ENCODE measurements around the gene RBAK.
"Not testable (repeated sequence)": the region's sequence is repeated elsewhere in the genome, so short reads cannot be mapped to it uniquely, and the experiment has no call there.

RBAK gene

DNA sequence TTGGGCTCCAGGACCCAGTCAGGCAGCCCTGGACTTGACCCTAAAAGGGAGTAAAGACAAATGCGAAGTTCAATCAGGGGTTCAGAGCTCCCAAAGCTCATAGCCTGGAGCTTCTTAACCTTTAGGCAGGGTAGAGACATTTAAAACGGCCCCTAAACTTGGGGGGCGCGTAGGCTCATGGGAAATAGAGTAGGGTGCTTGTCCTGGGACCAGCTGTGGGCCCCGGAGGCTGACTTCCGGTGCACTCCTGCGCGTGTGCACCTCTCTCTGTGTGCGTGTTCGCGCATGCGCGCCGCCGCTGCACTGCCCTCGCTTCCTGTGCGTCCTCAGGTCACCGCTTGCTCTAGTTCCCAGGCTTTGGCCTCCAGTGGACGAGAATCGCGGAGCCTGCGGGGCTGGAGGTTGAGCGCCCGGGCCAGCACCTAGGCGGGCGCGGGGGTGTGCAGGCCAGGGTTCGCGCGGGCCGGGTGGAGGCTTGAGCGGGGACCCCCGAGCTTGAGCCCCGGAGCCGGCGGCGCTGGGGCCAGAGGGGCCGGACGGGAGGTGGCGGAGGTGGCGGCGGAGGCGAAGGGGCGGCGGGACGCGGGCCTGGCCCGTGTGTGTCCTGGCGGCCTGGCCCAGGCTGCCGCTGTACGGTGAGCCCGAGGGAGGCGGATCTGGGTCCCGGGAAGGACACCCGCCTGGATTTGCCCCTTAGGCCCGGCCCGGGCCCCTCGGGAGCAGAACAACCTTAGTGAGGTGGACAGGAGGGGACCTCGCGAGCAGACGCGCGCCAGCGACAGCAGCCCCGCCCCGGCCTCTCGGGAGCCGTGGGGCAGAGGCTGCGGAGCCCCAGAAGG is at the start of gene RBAK:
Gene RBAK (plus strand): TSS at position 303 of the 839 bp plus-strand sequence. CDS start 2,217 bp downstream, outside the sequence.
- DNase-seq, result peak; percentile 89

DNA sequence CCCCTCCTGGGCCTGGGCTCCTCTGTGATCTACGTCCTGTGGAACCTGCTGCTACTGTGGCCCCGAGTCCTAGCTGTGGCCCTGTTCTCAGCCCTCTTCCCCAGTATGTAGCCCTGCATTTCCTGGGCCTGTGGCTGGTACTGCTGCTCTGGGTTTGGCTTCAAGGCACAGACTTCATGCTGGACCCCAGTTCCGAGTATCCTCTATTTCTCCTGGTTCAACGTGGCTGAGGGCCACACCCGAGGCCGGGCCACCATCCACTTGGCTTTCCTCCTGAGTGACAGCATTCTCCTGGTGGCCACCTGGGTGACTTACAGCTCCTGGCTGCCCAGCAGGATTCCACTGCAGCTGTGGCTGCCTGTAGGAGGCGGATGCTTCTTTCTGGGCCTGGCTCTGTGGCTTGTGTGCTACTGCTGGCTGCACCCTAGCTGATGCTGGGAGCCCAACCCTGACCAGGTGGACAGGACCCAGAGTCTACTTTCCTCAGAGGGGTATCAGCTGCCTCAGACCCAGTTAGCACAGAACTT is 48.9 kb upstream of the RBAK start:
- no peak for DNase-seq

DNA sequence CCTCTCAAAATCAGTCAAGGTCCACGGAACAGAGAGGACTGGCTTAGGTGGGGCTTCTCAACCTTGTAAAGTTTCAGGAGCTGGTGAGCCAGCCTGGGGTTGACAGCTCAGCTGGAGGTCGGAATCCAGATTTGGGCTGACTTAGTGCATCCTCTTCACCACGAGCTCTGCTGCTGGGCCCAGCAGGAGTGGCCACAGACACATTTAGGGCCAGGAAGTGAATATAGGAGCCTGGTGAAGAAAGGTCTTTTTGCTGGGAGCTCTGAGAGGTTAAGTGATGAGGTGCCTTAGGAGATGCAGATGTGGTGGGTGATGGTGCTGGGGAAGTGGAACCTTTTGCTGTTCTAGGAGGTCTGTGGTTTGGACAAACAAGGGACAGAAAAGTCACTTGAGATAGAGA is 47.4 kb upstream of the RBAK start:
- no peak for DNase-seq

DNA sequence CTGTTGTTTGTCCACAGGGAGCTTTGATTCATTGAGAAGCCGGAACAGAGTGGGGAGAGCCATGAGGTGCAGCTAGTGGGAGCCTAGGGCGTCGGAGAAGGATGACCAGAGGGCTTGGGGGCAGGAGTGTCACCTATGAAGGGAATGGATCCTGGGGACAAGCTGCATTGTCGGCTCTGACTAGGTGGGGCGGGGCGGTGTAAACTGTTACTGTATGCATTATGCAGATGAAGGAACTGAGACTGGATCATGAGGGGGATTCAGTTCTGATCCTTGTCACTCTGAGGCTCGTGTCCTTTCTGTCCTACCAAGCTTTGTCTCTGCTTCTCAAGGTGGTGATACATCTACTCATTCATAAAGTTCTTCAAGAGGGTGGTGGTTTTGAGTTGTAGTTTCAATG is 46.8 kb upstream of the RBAK start:
- no peak for DNase-seq

DNA sequence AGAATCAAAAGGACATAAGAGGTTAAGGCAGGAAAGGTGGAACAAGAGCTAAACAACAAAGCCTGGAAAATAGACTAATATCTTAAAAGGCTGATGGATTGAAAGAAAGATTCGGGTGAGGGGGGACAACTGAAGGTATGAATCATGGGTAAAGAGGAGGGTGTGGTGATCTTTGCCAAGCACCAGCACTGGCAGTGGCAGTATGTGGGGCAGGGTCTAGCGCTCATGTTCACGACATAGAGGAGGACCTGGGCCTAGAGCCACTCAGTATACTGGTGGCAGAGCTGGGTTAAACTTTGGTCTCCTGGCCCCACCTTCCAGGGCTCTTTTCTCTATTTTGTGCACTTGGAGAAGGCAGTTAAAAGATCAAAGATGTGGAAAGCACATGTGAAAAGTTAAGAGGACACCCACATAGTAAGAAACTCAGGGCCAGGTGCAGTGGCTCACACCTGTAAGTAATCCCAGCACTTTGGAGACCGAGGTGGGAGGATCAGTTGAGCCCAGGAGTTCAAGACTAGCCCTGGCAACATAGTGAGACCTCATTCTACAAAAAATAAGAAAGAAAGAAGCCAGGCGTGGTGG is 46.2 kb upstream of the RBAK start:
- no peak for DNase-seq

DNA sequence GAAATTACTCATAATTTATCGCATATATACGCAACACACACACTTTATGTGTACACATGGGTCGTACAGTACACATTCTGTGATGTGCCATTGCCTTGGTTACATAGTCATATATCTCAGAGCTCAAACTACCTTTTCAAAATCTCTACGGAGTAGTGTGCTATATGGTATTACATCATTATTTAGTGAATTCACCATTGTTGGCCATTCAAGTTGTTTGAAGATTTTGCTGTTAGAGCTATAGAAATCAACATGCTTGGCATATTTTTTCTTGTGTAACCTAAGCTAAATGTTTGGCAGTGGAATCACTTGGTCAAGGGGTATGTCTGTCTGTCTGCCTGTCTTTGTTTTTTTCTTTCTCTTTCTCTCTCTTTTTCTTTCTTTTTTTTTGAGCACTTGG is 44.7 kb upstream of the RBAK start:
- DNase-seq, result no peak

DNA sequence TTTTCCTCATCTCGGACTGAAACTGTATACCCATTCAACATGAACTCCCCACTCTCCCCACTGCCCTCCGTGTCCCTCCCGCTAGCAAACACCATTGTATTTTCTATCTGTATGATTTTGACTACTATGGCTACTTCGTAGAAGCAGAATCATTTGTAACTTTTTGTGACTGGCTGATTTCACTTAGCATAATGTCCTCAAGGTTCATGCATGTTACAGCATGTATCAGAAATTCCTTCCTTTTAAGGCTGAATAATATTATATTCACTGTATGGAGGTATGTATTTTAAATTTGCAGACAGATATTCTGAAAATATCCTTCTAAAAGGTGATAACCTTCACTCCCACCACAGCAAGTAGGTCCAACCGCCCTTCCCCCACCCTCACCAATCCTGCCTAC is 43.7 kb upstream of the RBAK start:
- no peak for DNase-seq

DNA sequence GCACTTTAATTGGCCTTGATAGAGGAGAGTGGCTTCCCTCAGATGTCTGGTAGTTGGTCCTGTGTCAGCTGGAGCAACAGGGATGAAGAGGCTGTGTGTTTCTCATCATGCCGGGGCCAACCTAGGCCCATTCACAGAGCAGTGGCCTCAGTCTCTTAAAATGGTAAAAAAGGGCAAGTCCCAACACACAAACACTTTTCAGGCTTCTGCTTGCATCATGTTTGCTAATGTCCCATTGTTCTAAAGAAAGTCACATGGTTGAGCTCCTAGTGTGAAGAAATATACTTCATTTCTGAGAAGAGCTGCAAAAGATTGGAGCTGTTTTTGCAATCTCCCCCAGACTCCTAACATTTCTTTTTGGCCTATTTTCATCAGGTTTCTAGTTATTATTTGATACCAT is 40.6 kb upstream of the RBAK start:
- no peak for DNase-seq

DNA sequence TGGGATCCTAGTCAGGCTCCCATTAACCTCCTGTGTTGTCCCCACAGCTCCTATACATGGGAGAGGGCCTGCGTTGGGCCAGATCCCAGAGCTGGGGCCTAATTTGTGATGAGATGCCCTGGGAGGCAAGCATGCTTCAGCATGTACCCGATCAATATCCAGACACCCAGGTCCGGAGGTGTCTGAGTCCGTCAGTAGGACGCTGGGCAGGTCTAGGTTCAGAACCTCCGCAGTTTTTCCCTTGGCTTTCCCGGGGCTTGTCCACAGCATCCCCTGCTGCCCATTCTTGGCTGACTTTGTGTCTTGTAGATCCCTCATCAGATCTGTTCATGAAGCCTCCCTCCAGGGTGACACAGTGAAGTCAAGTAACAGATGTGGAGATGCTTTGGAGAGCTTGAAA is 32.7 kb upstream of the RBAK start:
- DNase-seq, result no peak

DNA sequence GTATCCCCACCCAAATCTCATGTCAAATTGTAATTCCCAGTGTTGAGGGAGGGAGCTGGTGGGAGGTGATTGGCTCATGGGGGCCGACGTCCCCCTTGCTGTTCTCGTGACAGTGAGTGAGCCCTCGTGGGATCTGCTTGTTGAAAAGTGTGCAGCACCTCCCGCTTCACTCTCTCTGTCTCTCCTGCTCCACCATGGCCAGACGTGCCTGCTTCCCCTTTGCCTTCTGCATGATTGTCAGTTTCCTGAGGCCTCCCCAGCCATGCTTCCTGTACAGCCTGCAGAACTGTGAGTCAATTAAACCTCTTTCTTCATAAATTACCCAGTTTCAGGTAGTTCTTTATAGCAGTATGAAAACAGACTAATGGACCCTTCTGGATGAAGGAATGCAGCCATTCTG is 29.7 kb upstream of the RBAK start:
- DNase-seq, result not testable (repeated sequence)

DNA sequence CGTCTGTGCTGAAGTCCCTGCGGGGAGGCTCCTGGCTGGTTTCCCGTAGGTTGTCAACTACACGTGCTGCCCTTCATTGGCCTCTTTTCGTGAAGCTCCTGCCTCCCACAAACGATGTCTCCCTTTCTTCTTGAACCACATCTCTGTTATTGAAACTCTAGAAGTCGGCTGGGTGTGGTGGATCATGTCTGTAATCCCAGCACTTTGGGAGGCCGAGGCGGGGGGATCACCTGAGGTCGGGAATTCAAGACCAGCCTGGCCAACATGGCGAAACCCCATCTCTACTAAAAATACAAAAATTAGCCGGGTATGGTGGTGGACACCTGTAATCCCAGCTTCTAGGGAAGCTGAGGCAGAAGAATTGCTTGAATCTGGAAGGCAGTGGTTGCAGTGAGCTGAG is 28.0 kb upstream of the RBAK start:
- not testable (repeated sequence) for DNase-seq

DNA sequence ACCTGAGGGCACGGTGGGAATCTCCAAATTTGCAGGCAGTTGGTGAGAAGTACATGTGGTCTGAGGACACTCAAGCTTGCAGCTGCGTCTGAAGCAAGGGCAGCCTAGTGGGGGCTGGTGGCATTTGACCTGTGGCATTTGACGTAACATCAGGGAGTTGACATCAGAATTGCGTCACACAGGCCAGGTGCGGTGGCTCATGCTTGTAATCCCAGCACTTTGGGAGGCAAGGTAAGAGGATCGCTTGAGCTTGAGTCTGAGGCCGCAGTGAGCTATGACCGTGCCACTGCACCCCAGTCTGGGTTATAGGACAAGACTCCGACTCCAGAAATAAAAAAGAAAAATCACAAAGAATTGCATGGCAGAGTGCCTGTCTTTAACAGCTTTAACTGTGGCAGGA is 25.6 kb upstream of the RBAK start:
- DNase-seq, result no peak

DNA sequence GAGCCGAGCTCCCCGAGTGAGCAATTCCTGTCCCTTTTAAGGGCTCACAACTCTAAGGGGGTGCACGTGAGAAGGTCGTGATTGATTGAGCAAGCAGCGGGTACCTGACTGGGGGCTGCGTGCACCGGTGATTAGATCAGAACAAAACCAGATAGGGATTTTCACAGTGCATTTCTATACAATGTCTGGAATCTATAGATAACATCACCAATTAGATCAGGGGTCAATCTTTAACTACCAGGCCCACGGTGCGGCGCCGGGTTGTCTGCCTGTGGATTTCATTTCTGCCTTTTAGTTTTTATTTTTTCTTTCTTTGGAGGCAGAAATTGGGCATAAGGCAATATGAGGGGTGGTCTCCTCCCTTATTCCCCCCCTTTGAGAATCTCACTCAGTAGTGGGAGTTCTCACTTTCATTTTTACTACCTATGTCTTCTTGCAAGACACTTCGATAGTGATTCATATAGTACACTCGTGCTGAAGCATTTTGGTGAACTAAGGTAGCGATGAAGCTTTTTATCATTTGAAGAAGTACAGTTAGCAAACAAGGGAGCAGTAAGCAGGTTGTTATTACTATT is 24.6 kb upstream of the RBAK start:
- not testable (repeated sequence) for DNase-seq

DNA sequence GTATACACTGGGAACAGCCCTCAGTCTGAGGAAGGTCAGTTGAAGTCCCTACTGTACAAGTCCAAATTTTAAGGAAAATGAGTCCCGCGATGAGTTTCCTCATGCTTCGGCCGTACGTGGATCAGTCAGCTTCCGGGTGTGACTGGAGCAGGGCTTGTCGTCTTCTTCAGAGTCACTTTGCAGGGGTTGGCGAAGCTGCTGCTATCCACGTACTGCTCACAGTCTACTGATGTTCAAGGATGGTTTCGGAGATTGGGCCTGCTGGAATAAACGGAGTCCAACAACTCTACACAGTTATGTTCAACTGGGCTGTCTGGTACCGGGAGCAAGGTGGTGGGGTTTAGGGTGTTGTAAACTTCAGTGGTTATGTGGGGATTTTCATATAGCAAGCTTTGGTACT is 22.0 kb upstream of the RBAK start:
- DNase-seq, result not testable (repeated sequence)

DNA sequence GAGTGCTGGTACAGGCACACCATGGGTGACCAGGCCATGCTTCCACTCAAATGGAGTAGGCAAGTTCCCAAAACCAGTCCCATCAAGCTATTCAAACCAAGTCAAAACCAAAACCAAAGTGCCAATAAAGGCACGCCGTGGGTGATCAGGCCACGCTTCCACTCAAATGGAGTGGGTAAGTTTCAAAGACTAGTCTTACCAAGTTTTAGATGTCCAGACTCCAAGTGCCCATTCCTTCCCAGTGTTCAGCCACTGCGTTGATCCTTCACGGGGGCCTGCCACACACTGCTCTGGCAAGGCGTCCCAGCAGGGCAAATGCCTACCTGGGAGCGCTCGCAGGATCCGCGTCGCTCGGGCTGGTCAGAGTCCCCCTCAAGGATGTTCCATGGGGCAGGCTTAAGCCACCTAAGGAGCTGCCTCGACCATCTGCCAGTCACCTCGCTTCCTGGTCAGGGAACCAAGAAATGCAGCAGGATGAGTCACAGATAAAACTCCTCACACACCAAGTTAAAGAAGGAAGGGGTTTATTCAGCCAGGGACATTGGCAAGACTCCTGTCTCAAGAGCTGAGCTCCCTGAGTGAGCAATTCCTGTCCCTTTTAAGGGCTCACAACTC is 17.8 kb upstream of the RBAK start:
- not testable (repeated sequence) for DNase-seq

DNA sequence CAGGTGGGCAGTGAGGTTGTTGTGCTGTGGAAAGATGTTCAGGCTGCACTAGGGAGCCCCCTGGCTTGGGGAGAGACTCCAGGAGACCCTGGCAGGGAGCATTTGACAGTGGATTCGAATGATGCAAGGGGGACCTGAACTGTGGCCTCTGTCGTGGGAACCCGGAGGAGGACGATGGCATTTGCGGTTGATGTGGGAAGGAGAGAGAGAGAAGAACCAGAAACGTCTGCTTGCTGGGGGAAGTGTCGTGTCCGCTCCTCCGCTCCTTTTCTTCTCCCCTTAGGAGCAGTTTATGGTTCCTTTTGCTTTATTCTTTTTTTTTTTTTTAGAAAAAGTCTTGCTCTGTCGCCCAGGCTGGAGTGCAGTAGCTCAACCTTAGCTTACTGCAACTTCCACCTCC is 12.5 kb upstream of the RBAK start:
- DNase-seq, result not testable (repeated sequence)

DNA sequence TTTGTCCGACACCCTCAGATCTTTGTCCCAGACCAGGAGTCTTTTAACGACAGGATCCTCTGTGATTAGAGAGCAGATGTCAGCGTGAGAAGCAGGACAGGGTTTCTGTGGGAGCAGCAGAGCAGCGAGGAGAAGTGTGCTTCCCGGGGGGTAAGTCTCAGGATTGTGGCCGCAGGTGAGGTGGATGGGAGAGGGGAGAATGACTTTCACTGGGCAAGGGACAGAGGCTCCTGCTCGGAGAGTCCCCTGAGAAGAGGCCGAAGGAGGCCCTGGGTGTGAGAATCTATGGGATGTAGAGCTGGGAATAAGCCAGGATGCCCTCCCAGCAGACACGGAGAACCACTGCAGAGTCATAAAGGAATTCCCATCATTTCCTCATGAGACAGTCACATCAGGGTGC is 10.4 kb upstream of the RBAK start:
- no peak for DNase-seq

DNA sequence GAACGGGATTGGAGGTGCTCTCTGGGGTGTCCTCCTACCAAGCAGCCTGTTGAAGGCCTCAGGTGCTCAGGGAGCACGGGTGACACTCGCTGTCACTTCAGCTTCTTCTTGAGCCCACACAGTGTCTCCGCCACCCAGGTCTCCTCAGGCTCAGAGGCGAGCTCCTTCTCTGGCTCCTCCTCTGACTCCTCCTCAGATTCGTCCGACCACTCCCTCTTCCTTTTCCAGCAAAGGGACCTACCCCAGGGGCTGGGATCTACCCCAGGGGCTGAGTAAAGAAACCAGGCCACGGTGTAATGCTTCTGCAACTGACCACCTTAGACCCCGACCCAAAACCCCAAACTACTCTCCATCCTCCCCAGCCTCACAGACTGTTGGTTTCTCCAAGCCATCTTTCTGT is 9.2 kb upstream of the RBAK start:
- no peak for DNase-seq

DNA sequence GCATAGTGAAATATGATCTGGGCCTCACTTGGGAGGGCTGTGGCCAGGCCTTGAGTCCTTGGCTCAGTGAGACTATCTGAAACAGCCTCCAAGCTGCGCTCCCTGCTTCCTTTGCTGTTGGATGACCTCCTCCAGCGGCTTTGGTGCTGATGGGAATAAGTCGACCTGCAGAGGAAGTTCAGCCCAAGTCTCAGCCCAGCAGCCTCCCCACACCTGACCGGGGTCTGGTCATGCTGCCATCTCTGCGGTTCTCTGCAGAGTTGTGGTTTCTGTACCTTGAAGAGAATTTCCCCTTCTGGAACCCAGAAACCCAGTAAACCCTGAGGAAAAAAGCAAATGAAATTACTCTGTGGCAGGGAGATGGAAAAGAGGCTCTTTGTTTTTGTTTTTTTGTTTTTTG is 4.6 kb upstream of the RBAK start:
- DNase-seq, result no peak

DNA sequence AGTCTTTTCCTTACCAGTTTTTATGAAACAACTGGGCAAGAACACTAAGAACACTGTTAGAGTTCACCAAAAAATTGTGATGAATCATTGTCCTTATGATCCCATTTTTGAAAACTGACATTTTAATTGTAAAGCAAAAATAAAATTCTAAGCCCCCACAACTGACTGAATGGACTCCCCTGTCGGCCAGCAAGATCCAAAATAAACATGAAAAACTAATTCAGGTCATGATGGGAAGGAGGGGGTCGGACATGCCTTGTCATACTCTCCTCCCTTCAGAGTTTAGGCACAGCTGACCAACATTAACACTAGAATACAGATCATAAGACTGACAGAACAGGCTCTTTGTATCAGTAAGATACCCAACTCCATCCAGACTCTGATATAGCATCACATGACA is 2.0 kb upstream of the RBAK start:
- no peak for DNase-seq

DNA sequence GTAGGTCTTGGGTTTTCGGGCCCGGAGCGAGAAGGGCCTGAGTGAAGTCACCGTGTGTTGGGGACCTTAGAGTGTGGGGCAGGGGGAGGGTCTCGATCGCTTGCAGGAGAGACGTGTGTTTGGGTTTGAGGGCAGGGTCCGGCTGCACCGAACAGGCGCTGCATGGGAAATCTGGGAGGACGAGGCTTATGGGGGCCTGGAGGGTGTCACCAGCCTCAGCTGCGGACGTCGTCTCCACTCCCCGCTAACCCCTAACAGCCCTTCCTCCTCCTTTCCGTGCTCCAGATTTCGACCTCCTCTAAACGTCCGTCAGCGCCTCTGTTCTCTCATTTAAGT is 705 bp downstream of the RBAK start:
- DNase-seq, result not testable (repeated sequence)

DNA sequence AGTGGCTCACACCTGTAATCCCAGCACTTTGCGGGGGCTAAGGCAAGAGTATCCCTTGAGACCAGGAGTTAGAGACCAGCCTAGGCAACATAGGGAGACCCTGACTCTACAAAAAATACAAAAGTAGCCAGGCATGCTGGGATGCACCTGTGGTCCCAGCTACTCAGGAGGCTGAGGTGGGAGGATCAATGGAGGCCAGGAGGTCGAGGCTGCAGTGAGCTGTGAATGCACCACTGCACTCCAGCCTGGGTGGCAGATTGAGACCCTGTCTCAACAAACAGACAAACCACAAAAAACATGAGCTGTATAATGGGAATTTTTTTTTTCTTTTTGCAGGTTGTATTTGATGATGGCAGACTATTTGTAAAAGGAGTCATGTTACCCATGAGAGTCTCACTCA is 1.5 kb downstream of the RBAK start:
- not testable (repeated sequence) for DNase-seq

DNA sequence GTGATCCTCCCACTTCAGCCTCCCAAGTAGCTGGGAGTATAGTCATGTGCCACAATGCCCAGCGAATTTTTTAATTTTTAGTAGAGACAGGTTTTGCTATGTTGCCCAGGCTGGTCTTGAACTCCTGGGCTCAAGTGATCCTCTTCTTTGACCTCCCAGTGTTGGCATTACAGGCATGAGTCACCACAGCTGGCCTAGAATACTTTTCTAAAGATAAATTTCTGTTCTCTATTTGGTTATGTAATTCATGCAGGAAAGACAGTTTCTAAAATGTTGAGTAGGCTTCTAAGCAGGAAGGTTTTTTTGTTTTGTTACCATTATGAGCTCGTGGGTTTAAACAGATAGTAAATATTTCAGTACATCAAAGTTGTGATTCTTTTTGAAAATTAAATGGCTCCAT is 5.0 kb downstream of the RBAK start:
- DNase-seq, result no peak

DNA sequence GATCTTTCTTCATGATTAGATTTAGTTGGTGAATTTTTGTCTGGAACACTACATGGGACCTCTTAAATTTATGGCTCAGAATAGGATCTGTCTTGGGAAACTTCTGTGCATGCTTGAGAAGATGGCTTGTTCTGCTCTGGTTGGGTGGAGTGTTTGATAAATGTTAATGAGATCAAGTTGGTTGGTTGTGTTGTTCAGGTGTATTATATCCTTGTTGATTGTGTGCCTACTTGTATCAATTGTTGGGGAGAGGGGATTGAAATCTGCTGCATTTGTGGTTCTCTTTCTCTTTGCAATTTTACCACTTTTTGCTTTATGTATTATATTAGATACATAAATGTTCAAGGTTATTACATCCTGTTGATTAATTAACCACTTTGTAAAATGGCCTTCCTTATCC is 6.1 kb downstream of the RBAK start:
- not testable (repeated sequence) for DNase-seq

All from activated naive CD4-positive, alpha-beta T cell treated with anti-CD3 and anti-CD28 coated beads, Interleukin-2, amount 50 U/mL, for 16 hours (primary cell).